NCI-H2029 (cell line): ENCODE results near the gene TNFRSF11A.

Experiments
- DNase-seq: peaks from one replicate; lab custom pipeline; 2025; lab: John Stamatoyannopoulos, UW

The TNFRSF11A gene

DNA sequence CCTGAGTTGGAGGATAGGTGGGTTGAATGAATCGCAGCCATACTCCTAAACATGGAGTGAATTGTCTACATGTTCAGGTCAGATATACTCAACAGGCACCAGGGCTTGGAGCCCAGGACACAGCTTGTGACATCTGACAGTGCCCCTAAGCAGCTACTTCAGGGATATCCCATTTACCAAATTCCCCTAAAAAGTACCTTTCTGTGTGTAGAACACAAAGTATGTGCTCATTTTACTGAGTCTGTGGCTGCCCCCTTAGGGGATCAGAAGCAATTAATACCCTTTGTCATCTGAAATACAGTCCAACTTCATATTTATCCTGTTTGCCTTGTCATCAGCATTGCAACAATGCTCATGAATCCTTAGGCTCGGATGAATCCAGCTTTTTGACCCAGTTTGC is 20.8 kb downstream of the TNFRSF11A start:
- DNase-seq: no peak

- no peak for DNase-seq
Measured at GRCh38 chr18:62346333-62347088, 21.4 kb downstream of the TNFRSF11A start.

DNA sequence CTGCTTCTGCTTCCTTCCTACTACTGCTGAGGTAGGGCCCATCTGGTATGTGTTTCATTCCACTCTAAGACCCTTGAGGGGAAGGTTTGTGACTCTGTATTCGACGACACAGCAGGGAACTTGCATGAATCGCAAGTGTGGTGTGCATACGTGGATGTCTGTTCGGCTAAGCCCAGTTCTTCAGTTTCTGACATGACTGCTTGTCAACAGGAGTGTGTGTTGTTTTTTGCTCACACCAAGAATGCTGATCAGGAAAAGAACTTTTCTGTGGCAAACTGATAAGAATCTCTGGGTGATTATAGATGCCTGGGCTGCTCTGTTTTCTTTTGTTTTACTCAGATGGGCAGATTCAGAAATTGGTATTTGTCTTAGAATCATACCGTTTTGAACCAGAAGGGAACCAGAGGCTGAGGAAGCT is 22.0 kb downstream of the TNFRSF11A start:
- no peak for DNase-seq

DNA sequence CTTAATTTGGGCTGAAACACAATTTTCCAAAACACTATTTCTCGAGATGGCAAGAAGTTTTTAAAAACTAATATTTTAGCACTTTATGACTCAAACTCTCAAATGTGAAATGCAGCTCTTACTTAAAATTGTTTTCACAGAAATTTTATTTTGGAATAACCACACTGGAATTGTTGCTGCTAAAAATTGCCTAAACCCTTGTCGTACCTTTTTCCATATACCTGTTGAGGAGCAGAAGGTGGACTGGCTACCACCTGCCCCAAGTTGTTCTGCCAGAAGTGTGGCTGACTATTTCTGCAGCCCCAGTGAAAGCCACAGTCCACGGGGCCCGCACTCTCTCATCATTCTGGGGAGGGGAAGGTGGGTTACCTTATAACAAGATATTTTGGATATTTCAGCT is 23.4 kb downstream of the TNFRSF11A start:
- no peak for DNase-seq

DNA sequence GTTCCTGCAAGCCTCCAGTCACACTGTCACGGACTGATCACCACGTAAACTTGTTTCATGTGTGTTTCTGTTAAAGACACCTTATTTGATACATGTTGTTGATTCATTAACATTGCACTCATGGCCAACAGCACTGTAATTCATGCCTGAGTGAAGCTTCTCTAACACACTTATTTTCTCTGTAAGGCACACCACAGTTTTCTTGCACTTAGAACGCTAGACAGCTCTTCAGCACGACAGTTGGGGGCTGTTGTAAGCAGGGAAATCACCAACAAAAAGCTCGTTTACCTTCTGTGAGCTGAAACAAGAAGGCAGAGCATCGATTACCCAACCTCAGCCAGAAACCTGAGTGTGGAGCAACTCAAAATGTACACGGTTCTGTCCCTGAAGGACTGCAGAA is 28.1 kb downstream of the TNFRSF11A start:
- DNase-seq: no peak

GRCh38 chr18:62354151-62354550 is 29.0 kb downstream of the TNFRSF11A start:
- no peak for DNase-seq

GRCh38 chr18:62357079-62357719 is 32.1 kb downstream of the TNFRSF11A start:
- DNase-seq: no peak

DNA sequence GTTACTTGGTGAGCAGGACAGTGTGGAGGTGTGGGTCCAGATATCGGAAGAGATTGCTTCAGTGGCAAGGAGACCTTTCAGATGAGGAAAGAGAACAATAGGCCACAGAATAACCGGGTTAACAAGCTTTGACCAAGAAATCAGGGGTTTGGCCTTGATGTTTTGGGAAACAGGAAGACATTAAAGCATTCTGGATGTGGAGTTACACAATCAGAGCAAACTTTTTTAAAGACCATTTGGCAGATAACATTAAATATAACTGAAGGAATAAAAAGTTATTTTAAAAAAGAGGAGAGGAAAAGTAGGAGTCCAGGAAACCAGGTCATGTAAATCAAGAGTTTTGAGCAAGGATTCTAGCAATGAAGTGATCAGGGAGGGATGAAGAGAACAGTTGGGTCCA is 35.7 kb downstream of the TNFRSF11A start:
- DNase-seq: no peak

DNA sequence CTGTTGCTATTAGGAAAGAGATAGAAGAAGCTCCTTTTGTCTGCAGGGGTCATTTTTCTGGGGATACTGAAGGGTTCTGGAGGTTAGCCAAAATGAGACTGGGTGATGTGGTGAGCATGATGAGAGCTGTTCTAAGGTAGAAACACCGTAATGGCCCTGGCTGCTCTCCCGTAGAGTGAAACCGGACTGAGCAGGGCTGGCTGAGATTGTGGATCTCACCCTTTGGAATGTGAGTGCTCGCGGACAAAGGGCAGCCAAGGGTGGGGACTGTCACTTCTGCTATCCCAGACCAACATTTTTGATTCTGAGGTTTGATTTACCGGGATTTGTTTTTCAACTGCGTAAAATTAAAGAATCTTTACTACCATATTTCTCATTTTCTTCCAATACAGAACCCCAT is 36.2 kb downstream of the TNFRSF11A start:
- no peak for DNase-seq

DNA sequence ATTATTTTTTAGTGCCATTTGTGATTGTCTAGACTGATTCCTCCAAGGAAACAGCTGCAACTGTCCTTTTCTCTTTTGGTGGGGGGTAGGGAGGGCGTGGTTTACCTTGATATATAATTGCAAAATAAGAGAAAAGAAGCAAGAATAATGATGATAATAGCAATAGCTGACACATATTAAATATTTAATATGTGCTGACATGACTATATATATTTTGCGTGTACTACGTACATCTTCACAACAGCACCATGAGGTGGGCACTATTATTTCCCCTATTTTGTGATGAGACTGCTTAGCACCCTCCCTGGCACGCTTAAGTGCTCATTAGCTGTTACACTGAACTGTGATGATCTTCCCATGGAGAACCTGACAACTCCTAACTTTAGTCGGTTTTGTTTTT is 39.4 kb downstream of the TNFRSF11A start:
- DNase-seq: no peak

DNA sequence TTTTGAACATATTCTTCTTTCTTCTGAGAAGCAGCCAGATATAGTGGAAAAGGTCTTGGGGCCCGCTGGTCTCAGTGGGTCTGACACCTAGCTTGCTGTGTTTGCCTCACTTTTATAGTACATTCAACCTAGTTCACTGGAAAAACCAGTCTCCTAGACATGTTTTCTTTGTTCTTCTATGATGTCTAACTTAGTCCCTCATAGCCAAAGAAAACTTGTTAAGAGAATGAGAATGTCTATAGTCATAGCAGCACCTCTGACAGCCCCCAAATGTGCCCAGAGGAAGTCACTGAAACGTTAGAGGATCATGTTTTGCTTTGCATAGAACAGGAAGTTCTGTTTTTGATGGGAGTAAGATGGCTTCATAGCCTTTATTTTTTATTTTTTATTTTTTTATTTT is 40.3 kb downstream of the TNFRSF11A start:
- DNase-seq: no peak

DNA sequence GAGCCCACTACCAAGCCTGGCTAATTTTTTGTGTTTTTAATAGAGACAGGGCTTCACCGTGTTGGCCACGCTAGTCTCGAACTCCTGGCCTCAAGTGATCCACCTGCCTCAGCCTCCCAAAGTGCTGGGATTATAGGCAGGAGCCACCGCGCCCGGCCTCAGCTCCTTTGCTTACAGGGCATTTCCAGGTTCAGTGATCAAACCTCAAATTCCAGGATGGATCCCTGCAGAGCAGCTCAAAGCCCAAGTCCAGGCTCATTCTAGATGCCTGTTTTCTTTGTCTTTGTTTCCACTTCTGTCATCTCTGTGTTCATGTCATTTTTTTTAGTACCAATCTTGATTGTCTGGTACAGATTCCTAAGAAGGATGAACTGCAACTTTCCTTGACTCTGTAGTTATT is 41.9 kb downstream of the TNFRSF11A start:
- DNase-seq: no peak

GRCh38 chr18:62368100-62368499 is 43.0 kb downstream of the TNFRSF11A start:
- no peak for DNase-seq

- DNase-seq: no peak
Measured at GRCh38 chr18:62369129-62369644, 44.1 kb downstream of the TNFRSF11A start.

- no peak for DNase-seq
Measured at GRCh38 chr18:62370366-62370765, 45.3 kb downstream of the TNFRSF11A start.

DNA sequence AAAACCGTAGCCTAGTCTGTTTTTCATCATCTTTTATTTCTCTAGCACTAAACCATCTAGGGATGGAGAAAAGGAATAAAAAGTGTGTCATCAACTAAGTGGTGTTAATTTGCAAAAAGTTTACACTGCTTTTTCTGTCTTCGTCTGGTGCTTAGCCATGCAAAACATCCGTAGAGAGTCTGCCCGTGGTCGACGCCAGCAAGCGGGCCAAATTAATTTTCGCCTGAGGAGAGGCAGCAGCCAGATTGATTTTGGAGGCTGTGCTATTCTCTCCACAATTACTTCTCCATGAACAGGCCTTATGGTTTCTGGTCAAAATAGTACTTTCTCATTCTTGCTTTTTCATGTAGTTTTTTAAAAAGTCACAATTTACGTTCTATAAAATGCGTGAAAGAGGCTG is 46.3 kb downstream of the TNFRSF11A start:
- DNase-seq: no peak

- DNase-seq: no peak
Measured at GRCh38 chr18:62372156-62372555, 47.0 kb downstream of the TNFRSF11A start.

DNA sequence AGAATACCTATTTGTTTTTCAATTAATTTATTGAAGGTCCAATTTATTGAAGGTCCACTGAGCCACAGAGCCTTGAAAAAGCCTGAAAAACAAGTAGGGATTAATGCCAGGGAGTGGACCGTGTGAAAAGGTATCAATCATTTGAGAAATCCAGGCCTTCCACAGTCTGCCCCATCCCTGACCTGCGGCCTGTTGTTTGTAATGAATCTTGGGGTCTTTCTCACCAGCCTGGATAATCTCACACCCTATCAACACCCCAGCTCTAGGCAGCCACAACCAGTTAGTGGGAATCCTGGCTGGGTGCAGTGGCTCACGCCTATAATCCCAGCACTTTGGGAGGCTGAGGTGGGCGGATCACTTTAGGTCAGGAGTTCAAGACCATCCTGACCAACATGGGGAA is 47.8 kb downstream of the TNFRSF11A start:
- DNase-seq: no peak

DNA sequence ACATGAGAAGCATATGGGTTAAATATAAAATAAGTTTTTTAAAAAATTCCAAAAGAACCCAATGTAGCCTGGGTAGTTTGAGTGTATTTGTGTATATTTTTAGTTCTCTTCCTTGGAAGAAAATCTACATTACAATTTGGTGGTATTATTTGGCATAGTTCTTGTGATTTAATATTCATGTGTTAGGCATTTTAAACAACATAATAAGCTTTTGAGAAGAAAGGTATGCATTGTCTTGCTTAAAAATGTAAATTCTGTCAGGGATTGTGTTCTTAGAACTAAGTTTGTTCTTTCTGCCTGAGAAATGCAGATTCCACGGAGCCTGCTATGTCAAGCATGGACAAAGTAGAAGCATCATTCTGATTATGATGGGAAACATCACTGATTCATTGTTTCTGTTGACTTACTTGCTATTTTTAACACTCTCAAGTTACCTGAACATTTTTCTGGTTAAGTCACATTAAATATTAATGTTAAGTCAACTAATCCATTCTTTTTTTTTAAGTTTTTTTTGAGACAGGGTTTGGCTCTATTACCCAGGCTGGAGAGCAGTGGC is 49.4 kb downstream of the TNFRSF11A start:
- DNase-seq: no peak

GRCh38 chr18:62377131-62377807 is 52.2 kb downstream of the TNFRSF11A start:
- no peak for DNase-seq

GRCh38 chr18:62379051-62379450 is 53.9 kb downstream of the TNFRSF11A start:
- DNase-seq: no peak

- no peak for DNase-seq
Measured at GRCh38 chr18:62381373-62381772, 56.3 kb downstream of the TNFRSF11A start.

GRCh38 chr18:62384068-62384467 is 59.0 kb downstream of the TNFRSF11A start:
- DNase-seq: no peak
